ENCODE results near the gene GUCA1A. TPM values are rescaled to one million over a fixed set of nuclear protein-coding genes. Genes with fewer than 3 reads are reported as not detected.
"Not testable (repeated sequence)": the region's sequence is repeated elsewhere in the genome, so short reads cannot be mapped to it uniquely, and the experiment has no call there.

The GUCA1A gene
- total and polyA plus RNA-seq, 5 donors from 2014 or later = not detected

DNA sequence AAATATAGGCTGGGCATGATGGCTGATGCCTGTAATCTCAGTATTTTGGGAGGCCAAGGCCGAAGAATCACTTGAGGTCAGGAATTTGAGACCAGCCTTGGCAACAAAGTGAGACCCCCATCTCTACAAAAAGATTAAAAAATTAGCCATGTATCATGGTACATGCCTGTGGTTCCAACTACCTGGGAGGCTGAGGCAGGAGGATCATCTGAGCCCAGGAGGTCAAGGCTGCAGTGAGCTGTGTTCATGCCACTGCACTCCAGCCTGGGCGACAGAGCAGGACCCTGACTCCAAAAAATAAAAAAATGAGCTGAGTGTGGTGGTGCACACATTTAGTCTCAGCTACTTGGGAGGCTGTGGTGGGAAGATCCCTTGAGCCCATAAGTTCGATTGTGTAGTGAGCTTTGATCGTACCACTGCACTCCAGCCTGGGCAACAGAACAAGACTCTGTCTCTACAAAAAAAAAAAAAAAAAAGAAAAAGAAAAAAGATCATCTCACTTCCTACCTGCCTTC, 31.7 kb downstream of the GUCA1A start:
- DNase-seq = no peak

GRCh38 chr6:42207559-42207958, 34.4 kb downstream of the GUCA1A start:
- not testable (repeated sequence) for H3K27ac ChIP-seq (ENCODE audit: insufficient read depth, low read length, poor library complexity, severe bottlenecking); DNase-seq; H3K27ac Mint-ChIP-seq; H3K4me3 ChIP-seq (ENCODE audit: low read depth, low read length); H3K9me3 Mint-ChIP-seq; H3K4me3 Mint-ChIP-seq; H3K27me3 Mint-ChIP-seq; H3K4me1 ChIP-seq (ENCODE audit: control insufficient read depth, insufficient read depth, low read length, poor library complexity, severe bottlenecking); H3K27me3 ChIP-seq (ENCODE audit: control insufficient read depth, insufficient read depth, low read length); ATAC-seq (ENCODE audit: low read depth in 2 of 2); H3K4me1 Mint-ChIP-seq; H3K9me3 ChIP-seq (ENCODE audit: control insufficient read depth in 2 of 2, low read length in 2 of 2)
- H3K36me3 Mint-ChIP-seq = peaks cover 24% of the 10 kb centered on the region
- peaks cover 66% of the 10 kb centered on the region for H3K36me3 ChIP-seq (ENCODE audit: control insufficient read depth, insufficient read depth, low read length)

More for the DNA sequence above, 31.7 kb downstream of the GUCA1A start:
- H3K9me3 ChIP-seq (ENCODE audit: control insufficient read depth in 2 of 2, low read length in 2 of 2) = no peaks in the 10 kb centered on the region
- ATAC-seq (ENCODE audit: low read depth in 2 of 2) = no peak
- Mint-ChIP-seq H3K4me3 (no peak overlapping the region), H3K4me1 (peaks cover 0 to 8% (median 5%) of the 10 kb centered on the region in 4 donors), H3K36me3 (peaks cover 31% of the 10 kb centered on the region), H3K27me3 (no peaks in the 10 kb centered on the region), H3K9me3 (peaks cover 0 to 3% (median 0%) of the 10 kb centered on the region in 7 donors), H3K27ac (no peak overlapping the region)
- no peaks in the 10 kb centered on the region for H3K27me3 ChIP-seq (ENCODE audit: control insufficient read depth, insufficient read depth, low read length)
- no peaks in the 10 kb centered on the region for H3K4me1 ChIP-seq (ENCODE audit: control insufficient read depth, insufficient read depth, low read length, poor library complexity, severe bottlenecking)
- H3K36me3 ChIP-seq (ENCODE audit: control insufficient read depth, insufficient read depth, low read length) = peaks cover 42% of the 10 kb centered on the region
- no peak overlapping the region for H3K4me3 ChIP-seq (ENCODE audit: low read depth, low read length)
- H3K27ac ChIP-seq (ENCODE audit: insufficient read depth, low read length, poor library complexity, severe bottlenecking) = no peak overlapping the region

GRCh38 chr6:42210551-42210950, 37.4 kb downstream of the GUCA1A start:
- no peaks in the 10 kb centered on the region for H3K27me3 ChIP-seq (ENCODE audit: control insufficient read depth, insufficient read depth, low read length)
- no peak overlapping the region for H3K4me3 ChIP-seq (ENCODE audit: low read depth, low read length)
- Mint-ChIP-seq H3K4me3 (no peak overlapping the region), H3K36me3 (peaks cover 30% of the 10 kb centered on the region), H3K4me1 (peaks cover 6 to 18% (median 13%) of the 10 kb centered on the region in 4 donors), H3K27ac (no peak overlapping the region), H3K9me3 (no peaks in the 10 kb centered on the region), H3K27me3 (no peaks in the 10 kb centered on the region)
- peaks cover 72% of the 10 kb centered on the region for H3K36me3 ChIP-seq (ENCODE audit: control insufficient read depth, insufficient read depth, low read length)
- ATAC-seq (ENCODE audit: low read depth in 2 of 2) (no peak), DNase-seq (no peak)
- H3K27ac ChIP-seq (ENCODE audit: insufficient read depth, low read length, poor library complexity, severe bottlenecking) = no peak overlapping the region
- no peaks in the 10 kb centered on the region for H3K9me3 ChIP-seq (ENCODE audit: control insufficient read depth in 2 of 2, low read length in 2 of 2)
- peaks cover 7% of the 10 kb centered on the region for H3K4me1 ChIP-seq (ENCODE audit: control insufficient read depth, insufficient read depth, low read length, poor library complexity, severe bottlenecking)

GRCh38 chr6:42211726-42212125, 38.6 kb downstream of the GUCA1A start:
- Mint-ChIP-seq H3K4me1 (peaks cover 6 to 26% (median 18%) of the 10 kb centered on the region in 4 donors), H3K27me3 (no peaks in the 10 kb centered on the region), H3K36me3 (peaks cover 29% of the 10 kb centered on the region), H3K9me3 (no peaks in the 10 kb centered on the region), H3K27ac (no peak overlapping the region), H3K4me3 (no peak overlapping the region)
- ATAC-seq (ENCODE audit: low read depth in 2 of 2) (no peak), DNase-seq (no peak)
- peaks cover 66% of the 10 kb centered on the region for H3K36me3 ChIP-seq (ENCODE audit: control insufficient read depth, insufficient read depth, low read length)
- H3K4me3 ChIP-seq (ENCODE audit: low read depth, low read length) = no peak overlapping the region
- H3K27me3 ChIP-seq (ENCODE audit: control insufficient read depth, insufficient read depth, low read length) = no peaks in the 10 kb centered on the region
- H3K4me1 ChIP-seq (ENCODE audit: control insufficient read depth, insufficient read depth, low read length, poor library complexity, severe bottlenecking) = peaks cover 12% of the 10 kb centered on the region
- H3K27ac ChIP-seq (ENCODE audit: insufficient read depth, low read length, poor library complexity, severe bottlenecking) = no peak overlapping the region
- no peaks in the 10 kb centered on the region for H3K9me3 ChIP-seq (ENCODE audit: control insufficient read depth in 2 of 2, low read length in 2 of 2)

DNA sequence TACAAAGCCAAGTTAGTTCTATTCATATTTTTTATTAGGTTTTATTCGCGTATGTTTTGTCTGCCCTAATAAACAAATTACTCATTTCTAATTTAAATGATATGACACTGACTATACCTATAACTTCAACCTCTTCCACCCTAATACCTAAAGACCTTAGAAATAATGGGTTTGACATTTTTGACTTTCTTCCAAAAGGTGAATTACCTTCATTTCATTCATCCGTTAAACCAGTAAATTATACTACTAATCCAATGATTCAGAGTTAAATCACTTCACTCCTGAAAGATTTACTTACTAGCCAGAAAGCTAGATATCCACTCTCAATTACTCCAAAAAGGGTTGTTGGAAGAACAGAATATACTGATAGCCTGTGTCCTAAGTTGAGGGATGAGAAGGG, 39.3 kb downstream of the GUCA1A start:
- Mint-ChIP-seq H3K27ac (no peak overlapping the region), H3K36me3 (peaks cover 29% of the 10 kb centered on the region)

DNA sequence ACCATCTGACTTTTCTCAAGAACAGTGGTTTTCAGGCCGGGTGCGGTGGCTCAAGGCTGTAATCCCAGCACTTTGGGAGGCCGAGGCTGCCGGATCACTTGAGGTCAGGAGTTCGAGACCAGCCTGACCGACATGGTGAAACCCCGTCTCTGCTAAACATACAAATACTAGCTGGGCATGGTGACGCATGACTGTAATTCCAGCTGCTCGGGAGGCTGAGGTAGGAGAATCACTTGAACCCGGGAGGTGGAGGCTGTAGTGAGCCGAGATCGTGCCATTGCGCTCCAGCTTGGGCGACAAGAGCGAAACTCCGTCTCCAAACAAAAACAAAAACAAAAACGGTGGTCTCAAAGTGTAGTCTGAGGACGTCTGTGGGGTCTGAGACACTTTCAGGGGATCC, 43.3 kb downstream of the GUCA1A start:
- H3K4me3 Mint-ChIP-seq = peak overlapping the region; percentile 68 to 99 (median 90)
- H3K27ac ChIP-seq (ENCODE audit: insufficient read depth, low read length, poor library complexity, severe bottlenecking) = not testable (repeated sequence)
- H3K4me3 ChIP-seq (ENCODE audit: low read depth, low read length) = peak overlapping the region; percentile 98

More for the DNA sequence above, 39.3 kb downstream of the GUCA1A start:
- Mint-ChIP-seq H3K4me1 (peaks cover 6 to 29% (median 20%) of the 10 kb centered on the region in 4 donors), H3K27me3 (no peaks in the 10 kb centered on the region), H3K9me3 (no peaks in the 10 kb centered on the region), H3K4me3 (no peak overlapping the region)
- Histone ChIP-seq H3K36me3 (ENCODE audit: control insufficient read depth, insufficient read depth, low read length) (peaks cover 63% of the 10 kb centered on the region), H3K27me3 (ENCODE audit: control insufficient read depth, insufficient read depth, low read length) (no peaks in the 10 kb centered on the region), H3K4me3 (ENCODE audit: low read depth, low read length) (no peak overlapping the region), H3K27ac (ENCODE audit: insufficient read depth, low read length, poor library complexity, severe bottlenecking) (no peak overlapping the region), H3K4me1 (ENCODE audit: control insufficient read depth, insufficient read depth, low read length, poor library complexity, severe bottlenecking) (peaks cover 20% of the 10 kb centered on the region), H3K9me3 (ENCODE audit: control insufficient read depth in 2 of 2, low read length in 2 of 2) (no peaks in the 10 kb centered on the region)
- DNase-seq (no peak), ATAC-seq (ENCODE audit: low read depth in 2 of 2) (no peak)

GRCh38 chr6:42217157-42217518, 44.0 kb downstream of the GUCA1A start:
- Histone ChIP-seq H3K27ac (ENCODE audit: insufficient read depth, low read length, poor library complexity, severe bottlenecking) (peak overlapping the region; percentile 76), H3K4me3 (ENCODE audit: low read depth, low read length) (peak overlapping the region; percentile 98), H3K27me3 (ENCODE audit: control insufficient read depth, insufficient read depth, low read length) (no peaks in the 10 kb centered on the region), H3K4me1 (ENCODE audit: control insufficient read depth, insufficient read depth, low read length, poor library complexity, severe bottlenecking) (peaks cover 25% of the 10 kb centered on the region), H3K9me3 (ENCODE audit: control insufficient read depth in 2 of 2, low read length in 2 of 2) (no peaks in the 10 kb centered on the region), H3K36me3 (ENCODE audit: control insufficient read depth, insufficient read depth, low read length) (peaks cover 20% of the 10 kb centered on the region)
- no peaks in the 10 kb centered on the region for H3K27me3 Mint-ChIP-seq
- peak overlapping the region; percentile 95 to 99 (median 97) for H3K27ac Mint-ChIP-seq
- peaks cover 17% of the 10 kb centered on the region for H3K36me3 Mint-ChIP-seq
- H3K9me3 Mint-ChIP-seq = no peaks in the 10 kb centered on the region
- H3K4me3 Mint-ChIP-seq = peak overlapping the region; percentile 97 to 99 (median 99)
- peaks cover 9 to 38% (median 20%) of the 10 kb centered on the region in 4 donors for H3K4me1 Mint-ChIP-seq
- ATAC-seq (ENCODE audit: low read depth in 2 of 2) (no peak), DNase-seq (no peak)

More for the DNA sequence above, 43.3 kb downstream of the GUCA1A start:
- DNase-seq; H3K9me3 ChIP-seq (ENCODE audit: control insufficient read depth in 2 of 2, low read length in 2 of 2); ATAC-seq (ENCODE audit: low read depth in 2 of 2); H3K9me3 Mint-ChIP-seq; H3K27ac Mint-ChIP-seq; H3K27me3 ChIP-seq (ENCODE audit: control insufficient read depth, insufficient read depth, low read length); H3K27me3 Mint-ChIP-seq: not testable (repeated sequence)
- Histone ChIP-seq H3K36me3 (ENCODE audit: control insufficient read depth, insufficient read depth, low read length) (peaks cover 27% of the 10 kb centered on the region), H3K4me1 (ENCODE audit: control insufficient read depth, insufficient read depth, low read length, poor library complexity, severe bottlenecking) (peaks cover 25% of the 10 kb centered on the region)
- Mint-ChIP-seq H3K4me1 (peaks cover 9 to 38% (median 20%) of the 10 kb centered on the region in 4 donors), H3K36me3 (peaks cover 17% of the 10 kb centered on the region)

Measured in CD4-positive, CD25-positive, alpha-beta regulatory T cell (primary cell).